ENCODE measurements around the gene MRFAP1L1. TPM values are rescaled to one million over a fixed set of nuclear protein-coding genes. Genes with fewer than 3 reads are reported as not detected.

The MRFAP1L1 gene
- total RNA-seq, 1 donor: 38.0 TPM

GRCh38 chr4:6748286-6748685 is 38.6 kb upstream of the MRFAP1L1 start:
- Histone ChIP-seq H3K4me3 (ENCODE audit: insufficient read depth, low read length) (no peak overlapping the region), H4K20me1 (ENCODE audit: insufficient read depth, low read length) (no peaks in the 10 kb centered on the region), H2AFZ (ENCODE audit: low read length) (no peak overlapping the region), H3K9me3 (ENCODE audit: low read depth, low read length) (no peaks in the 10 kb centered on the region), H3K36me3 (ENCODE audit: insufficient read depth, low read length) (no peaks in the 10 kb centered on the region), H3K27me3 (ENCODE audit: insufficient read depth, low read length) (no peaks in the 10 kb centered on the region), H3K4me2 (ENCODE audit: insufficient read depth, low read length) (no peak overlapping the region), H3K79me2 (ENCODE audit: insufficient read depth, low read length) (no peaks in the 10 kb centered on the region), H3K4me1 (ENCODE audit: insufficient read depth, low read length) (peaks cover 5% of the 10 kb centered on the region), H3K27ac (ENCODE audit: low read depth, low read length) (no peak overlapping the region)
- TF ChIP-seq, protein P1, sequence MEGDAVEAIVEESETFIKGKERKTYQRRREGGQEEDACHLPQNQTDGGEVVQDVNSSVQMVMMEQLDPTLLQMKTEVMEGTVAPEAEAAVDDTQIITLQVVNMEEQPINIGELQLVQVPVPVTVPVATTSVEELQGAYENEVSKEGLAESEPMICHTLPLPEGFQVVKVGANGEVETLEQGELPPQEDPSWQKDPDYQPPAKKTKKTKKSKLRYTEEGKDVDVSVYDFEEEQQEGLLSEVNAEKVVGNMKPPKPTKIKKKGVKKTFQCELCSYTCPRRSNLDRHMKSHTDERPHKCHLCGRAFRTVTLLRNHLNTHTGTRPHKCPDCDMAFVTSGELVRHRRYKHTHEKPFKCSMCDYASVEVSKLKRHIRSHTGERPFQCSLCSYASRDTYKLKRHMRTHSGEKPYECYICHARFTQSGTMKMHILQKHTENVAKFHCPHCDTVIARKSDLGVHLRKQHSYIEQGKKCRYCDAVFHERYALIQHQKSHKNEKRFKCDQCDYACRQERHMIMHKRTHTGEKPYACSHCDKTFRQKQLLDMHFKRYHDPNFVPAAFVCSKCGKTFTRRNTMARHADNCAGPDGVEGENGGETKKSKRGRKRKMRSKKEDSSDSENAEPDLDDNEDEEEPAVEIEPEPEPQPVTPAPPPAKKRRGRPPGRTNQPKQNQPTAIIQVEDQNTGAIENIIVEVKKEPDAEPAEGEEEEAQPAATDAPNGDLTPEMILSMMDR (IDR thresholded peaks at IDR 0.05; ENCODE audit: extremely low read depth, low read depth, low read length): no peak
- DNase-seq (ENCODE audit: insufficient read length, low spot score, missing footprints): no peak

- Histone ChIP-seq H3K79me2 (ENCODE audit: insufficient read depth, low read length) (no peaks in the 10 kb centered on the region), H3K4me2 (ENCODE audit: insufficient read depth, low read length) (no peak overlapping the region), H4K20me1 (ENCODE audit: insufficient read depth, low read length) (no peaks in the 10 kb centered on the region), H3K27me3 (ENCODE audit: insufficient read depth, low read length) (no peaks in the 10 kb centered on the region), H3K4me1 (ENCODE audit: insufficient read depth, low read length) (peaks cover 5% of the 10 kb centered on the region), H3K36me3 (ENCODE audit: insufficient read depth, low read length) (no peaks in the 10 kb centered on the region), H2AFZ (ENCODE audit: low read length) (peak overlapping the region; percentile 25), H3K27ac (ENCODE audit: low read depth, low read length) (no peak overlapping the region), H3K9me3 (ENCODE audit: low read depth, low read length) (no peaks in the 10 kb centered on the region), H3K4me3 (ENCODE audit: insufficient read depth, low read length) (no peak overlapping the region)
- no peak for DNase-seq (ENCODE audit: insufficient read length, low spot score, missing footprints)
- TF ChIP-seq, protein P1 (IDR thresholded peaks at IDR 0.05; ENCODE audit: extremely low read depth, low read depth, low read length): no peak
Observed at GRCh38 chr4:6747294-6748051, 37.8 kb upstream of the MRFAP1L1 start.

DNA sequence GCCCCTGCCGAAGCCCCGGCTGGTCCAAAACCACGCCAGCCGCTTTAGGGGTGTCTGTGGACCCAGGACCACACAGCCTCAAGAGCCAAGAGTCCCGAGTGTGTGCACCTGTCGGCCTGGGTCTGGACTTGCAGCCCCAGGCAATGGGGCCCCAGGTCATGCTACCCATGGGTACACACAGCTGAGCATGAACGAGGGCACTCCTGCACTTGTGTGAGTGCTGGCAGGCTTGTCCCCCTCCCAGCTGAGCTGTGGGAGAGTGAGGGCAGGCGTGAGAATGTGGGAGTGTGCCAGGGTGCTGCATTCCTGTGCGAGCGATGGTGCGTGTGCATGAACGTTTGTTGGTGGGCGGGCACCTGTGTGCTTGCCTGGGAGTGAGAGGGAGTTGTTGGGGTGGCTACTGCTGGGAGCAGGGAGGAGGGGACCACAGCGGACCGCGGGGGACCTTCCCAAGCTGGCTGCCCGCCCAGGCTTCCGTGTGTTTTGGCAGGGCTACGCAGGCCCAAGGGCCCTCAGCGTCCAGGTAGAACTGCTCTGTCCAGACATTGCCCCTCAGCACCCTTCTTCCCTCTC is 37.1 kb upstream of the MRFAP1L1 start:
- no peaks in the 10 kb centered on the region for H3K79me2 ChIP-seq (ENCODE audit: insufficient read depth, low read length)
- no peak overlapping the region for H3K4me3 ChIP-seq (ENCODE audit: insufficient read depth, low read length)
- no peaks in the 10 kb centered on the region for H3K9me3 ChIP-seq (ENCODE audit: low read depth, low read length)
- peak overlapping the region; percentile 25 for H2AFZ ChIP-seq (ENCODE audit: low read length)
- no peaks in the 10 kb centered on the region for H3K27me3 ChIP-seq (ENCODE audit: insufficient read depth, low read length)
- H3K4me2 ChIP-seq (ENCODE audit: insufficient read depth, low read length): no peak overlapping the region
- TF ChIP-seq, protein P1 (IDR thresholded peaks at IDR 0.05; ENCODE audit: extremely low read depth, low read depth, low read length): no peak
- peak; percentile 71 for DNase-seq (ENCODE audit: insufficient read length, low spot score, missing footprints)
- H3K27ac ChIP-seq (ENCODE audit: low read depth, low read length): no peak overlapping the region
- H3K36me3 ChIP-seq (ENCODE audit: insufficient read depth, low read length): no peaks in the 10 kb centered on the region
- no peaks in the 10 kb centered on the region for H4K20me1 ChIP-seq (ENCODE audit: insufficient read depth, low read length)
- peaks cover 5% of the 10 kb centered on the region for H3K4me1 ChIP-seq (ENCODE audit: insufficient read depth, low read length)

- H3K36me3 ChIP-seq (ENCODE audit: insufficient read depth, low read length): no peaks in the 10 kb centered on the region
- no peak overlapping the region for H2AFZ ChIP-seq (ENCODE audit: low read length)
- no peaks in the 10 kb centered on the region for H3K4me1 ChIP-seq (ENCODE audit: insufficient read depth, low read length)
- TF ChIP-seq, protein P1 (IDR thresholded peaks at IDR 0.05; ENCODE audit: extremely low read depth, low read depth, low read length): no peak
- no peak overlapping the region for H3K27ac ChIP-seq (ENCODE audit: low read depth, low read length)
- no peak overlapping the region for H3K4me3 ChIP-seq (ENCODE audit: insufficient read depth, low read length)
- peak; percentile 62 for DNase-seq (ENCODE audit: insufficient read length, low spot score, missing footprints)
- H4K20me1 ChIP-seq (ENCODE audit: insufficient read depth, low read length): no peaks in the 10 kb centered on the region
- no peaks in the 10 kb centered on the region for H3K9me3 ChIP-seq (ENCODE audit: low read depth, low read length)
- no peaks in the 10 kb centered on the region for H3K79me2 ChIP-seq (ENCODE audit: insufficient read depth, low read length)
- no peaks in the 10 kb centered on the region for H3K27me3 ChIP-seq (ENCODE audit: insufficient read depth, low read length)
- no peak overlapping the region for H3K4me2 ChIP-seq (ENCODE audit: insufficient read depth, low read length)
Observed at GRCh38 chr4:6742989-6743388, 33.3 kb upstream of the MRFAP1L1 start.

All from osteoblast (primary cell).